H1 (cell line): ENCODE measurements around the gene HECTD4. TPM values are rescaled to one million over a fixed set of nuclear protein-coding genes. Genes with fewer than 3 reads are reported as not detected.

Experiments
- CTCF ChIA-PET: fragments of 300-600 bp; sonication (Branson Sonifier 250); formaldehyde crosslinking; loops from one replicate; lab custom pipeline; 2021; ENCODE audit not compliant: partially characterized antibody; lab: Charles Lee
- POLR2A ChIA-PET: fragments of 300-600 bp; sonication (Branson Sonifier 250); formaldehyde crosslinking; loops from one replicate; lab custom pipeline; 2021; ENCODE audit warnings: inconsistent platforms; ENCODE audit not compliant: partially characterized antibody; lab: Charles Lee
- DNase-seq, 2 experiments: peaks; one replicate each; pipeline versions ENCODE4 v3.0.0 to v3.0.0-alpha.2; 2010 to 2022; ENCODE audit warnings: low spot score in 2 of 2, low read depth in 1 of 2, mixed read lengths in 1 of 2
- FAIRE-seq: peaks from 2 replicates; lab custom pipeline; 2011; peaks lifted over from hg19 to GRCh38; lab: Jason Lieb, UNC
- H2AFZ ChIP-seq: 2 replicates; pipeline ENCODE4 v1.8.1; 2012; ENCODE audit warnings: low read length, inconsistent platforms
- H2AK5ac ChIP-seq: 2 replicates; pipeline ENCODE4 v1.6.1; 2013; ENCODE audit warnings: low read depth, low read length
- H2BK120ac ChIP-seq: replicated peaks from 2 replicates; pipeline ENCODE3; 2013; ENCODE audit warnings: low read depth, low read length, inconsistent platforms
- H2BK12ac ChIP-seq: 2 replicates; pipeline ENCODE4 v1.6.1; 2013; ENCODE audit warnings: low read depth, low read length
- H2BK15ac ChIP-seq: 2 replicates; pipeline ENCODE4 v1.6.1; 2013; ENCODE audit warnings: low read length
- H2BK20ac ChIP-seq: 2 replicates; pipeline ENCODE4 v1.6.1; 2013; ENCODE audit warnings: low read length
- H2BK5ac ChIP-seq: 2 replicates; pipeline ENCODE4 v1.6.1; 2013; ENCODE audit warnings: low read depth, low read length
- H3K14ac ChIP-seq: 2 replicates; pipeline ENCODE4 v1.6.1; 2013; ENCODE audit warnings: inconsistent platforms; ENCODE audit not compliant: insufficient read length
- H3K18ac ChIP-seq: 2 replicates; pipeline ENCODE4 v1.6.1; 2013; ENCODE audit warnings: low read length; ENCODE audit errors: extremely low read depth
- H3K23ac ChIP-seq: 2 replicates; pipeline ENCODE4 v1.6.1; 2013; ENCODE audit warnings: inconsistent platforms; ENCODE audit not compliant: insufficient read length
- H3K23me2 ChIP-seq: 2 replicates; pipeline ENCODE4 v1.6.1; 2013; ENCODE audit warnings: low read depth, low read length
- H3K27ac ChIP-seq: 2 replicates; pipeline ENCODE4 v1.6.1; 2011; ENCODE audit warnings: low read depth, low read length, inconsistent platforms
- H3K27me3 ChIP-seq, 4 experiments: replicated peaks in 1 of 4; 1 replicate in 1 of 4; 2 replicates in 3 of 4; pipeline versions ENCODE4 v1.6.1 to v1.8.1; 2011 to 2013; ENCODE audit warnings: low read length in 3 of 4, mild to moderate bottlenecking in 3 of 4, inconsistent platforms in 2 of 4, mixed read lengths in 2 of 4, moderate library complexity in 1 of 4; ENCODE audit not compliant: control insufficient read depth in 3 of 4, insufficient read depth in 3 of 4; ENCODE audit errors: extremely low read depth in 1 of 4
- H3K36me3 ChIP-seq, 4 experiments: 2 replicates each; pipeline versions ENCODE4 v1.6.1 to v1.8.1; 2011 to 2013; ENCODE audit warnings: mild to moderate bottlenecking in 4 of 4, low read length in 3 of 4, moderate library complexity in 2 of 4, control low read depth in 1 of 4, inconsistent platforms in 1 of 4; ENCODE audit not compliant: insufficient read depth in 4 of 4, control insufficient read depth in 2 of 4
- H3K4ac ChIP-seq: replicated peaks from 2 replicates; pipeline ENCODE3; 2013; ENCODE audit warnings: low read length, low read depth, mixed read lengths, inconsistent platforms; ENCODE audit not compliant: insufficient read length
- H3K4me1 ChIP-seq, 4 experiments: replicated peaks in 1 of 4; 1 replicate in 1 of 4; 2 replicates in 3 of 4; pipeline versions ENCODE4 v1.6.1 to v1.8.1; 2011 to 2013; ENCODE audit warnings: low read length in 3 of 4, inconsistent platforms in 2 of 4, mixed read lengths in 1 of 4; ENCODE audit not compliant: insufficient read depth in 4 of 4, control insufficient read depth in 3 of 4
- H3K4me2 ChIP-seq, 2 experiments: 2 replicates each; pipeline versions ENCODE4 v1.6.1 to v1.8.1; 2011 to 2013; ENCODE audit warnings: low read depth in 2 of 2, low read length in 2 of 2, control low read depth in 1 of 2, inconsistent platforms in 1 of 2, mild to moderate bottlenecking in 1 of 2; ENCODE audit not compliant: insufficient read depth in 1 of 2
- H3K4me3 ChIP-seq, 4 experiments: fragments of 200-600, 300-600 bp in 1 of 4; sonication (generic), shearing (Covaris generic), sonication (Bioruptor Twin) in 1 of 4; 2 replicates each; pipeline versions ENCODE4 v1.5.1 to v1.8.1; 2011 to 2016; ENCODE audit warnings: low read length in 4 of 4, low read depth in 3 of 4, control low read depth in 2 of 4, inconsistent platforms in 2 of 4, mild to moderate bottlenecking in 2 of 4, mixed read lengths in 1 of 4, moderate library complexity in 1 of 4; ENCODE audit not compliant: insufficient read depth in 2 of 4; ENCODE audit errors: extremely low read depth in 1 of 4
- H3K56ac ChIP-seq: replicated peaks from 2 replicates; pipeline ENCODE3; 2013; ENCODE audit warnings: low read depth, mild to moderate bottlenecking, mixed read lengths, low read length, inconsistent platforms; ENCODE audit not compliant: insufficient read length
- H3K79me1 ChIP-seq: 2 replicates; pipeline ENCODE4 v1.6.1; 2013; ENCODE audit warnings: low read depth, low read length, control low read depth
- H3K79me2 ChIP-seq, 2 experiments: 2 replicates each; pipeline versions ENCODE4 v1.6.1 to v1.8.1; 2012 to 2013; ENCODE audit warnings: low read length in 2 of 2, mild to moderate bottlenecking in 2 of 2, inconsistent platforms in 1 of 2; ENCODE audit not compliant: insufficient read depth in 2 of 2, control insufficient read depth in 1 of 2
- H3K9ac ChIP-seq, 4 experiments: replicated peaks in 1 of 4; 1 replicate in 1 of 4; 2 replicates in 3 of 4; pipeline versions ENCODE4 v1.6.1 to v1.8.1; 2011 to 2013; ENCODE audit warnings: low read depth in 3 of 4, low read length in 3 of 4, control low read depth in 2 of 4, mild to moderate bottlenecking in 2 of 4, moderate library complexity in 2 of 4, inconsistent platforms in 1 of 4; ENCODE audit errors: extremely low read depth in 1 of 4
- H3K9me3 ChIP-seq, 2 experiments: 2 replicates each; pipeline versions ENCODE4 v1.6.1 to v1.8.1; 2012 to 2013; ENCODE audit warnings: mild to moderate bottlenecking in 2 of 2, moderate library complexity in 2 of 2, control low read depth in 1 of 2, inconsistent platforms in 1 of 2, low read depth in 1 of 2, low read length in 1 of 2, mixed read lengths in 1 of 2; ENCODE audit not compliant: insufficient read depth in 2 of 2
- H4K20me1 ChIP-seq, 2 experiments: replicated peaks in 1 of 2; 2 replicates each; pipeline versions ENCODE3 to v1.8.1; 2011 to 2013; ENCODE audit warnings: inconsistent platforms in 2 of 2, low read length in 2 of 2, mild to moderate bottlenecking in 1 of 2; ENCODE audit not compliant: insufficient read depth in 2 of 2, control insufficient read depth in 1 of 2
- H4K5ac ChIP-seq: 2 replicates; pipeline ENCODE4 v1.6.1; 2013; ENCODE audit warnings: low read length, low read depth, mixed read lengths, inconsistent platforms; ENCODE audit not compliant: insufficient read length
- H4K8ac ChIP-seq: 2 replicates; pipeline ENCODE4 v1.8.0; 2013; ENCODE audit warnings: mild to moderate bottlenecking, moderate library complexity, low read length, inconsistent platforms; ENCODE audit not compliant: insufficient read depth; ENCODE audit errors: extremely low read depth
- H4K91ac ChIP-seq: replicated peaks from 2 replicates; pipeline ENCODE3; 2013; ENCODE audit warnings: low read length, mixed read lengths, inconsistent platforms; ENCODE audit not compliant: insufficient read length
- BRCA1 ChIP-seq: IDR thresholded peaks from 2 replicates; pipeline ENCODE4 v1.6.1; 2012; ENCODE audit warnings: low read depth, low read length, improper control_type of control experiment
- SIRT6 ChIP-seq: IDR thresholded peaks from one replicate; pipeline ENCODE4 v1.7.1; 2012; ENCODE audit warnings: low read length, inconsistent platforms
- WGBS, 2 experiments: shearing (Covaris generic) in 1 of 2; methylation state at CpG; one replicate each; pipeline versions ENCODE4 v1.1.6 to v1.1.7; 2013 to 2015; ENCODE audit warnings: low lambda C conversion rate in 2 of 2, mixed read lengths in 2 of 2, inconsistent platforms in 1 of 2, low coverage in 1 of 2, missing lambda C conversion rate in 1 of 2; ENCODE audit not compliant: insufficient replicate concordance in 2 of 2, insufficient coverage in 1 of 2, insufficient read length in 1 of 2; ENCODE audit errors: extremely low coverage in 1 of 2, missing lambda C conversion rate in 1 of 2; 5-methylcytosine and 5-hydroxymethylcytosine counted together
- polyA plus RNA-seq, 7 experiments: library from polyadenylated mRNA; depleted of rRNA in 3 of 7; stranded (reverse) in 5 of 7; unstranded in 2 of 7; fragments of >200 nt in 5 of 7; fragments of 200-250 nt in 2 of 7; gene quantifications; 1 replicate in 5 of 7; 2 replicates in 1 of 7; 4 replicates in 1 of 7; pipeline versions ENCODE4 v1.2.1 to v1.2.3, GENCODE V29; 2011 to 2013; ENCODE audit warnings: missing spikeins in 2 of 7, mixed read lengths in 2 of 7
- total RNA-seq: library from RNA; stranded (reverse); fragmentation: NEBNext Ultra II Directional; extraction: Animal tissue kit (Norgen Biotek cat#: 25700); gene quantifications from 2 replicates; pipeline ENCODE4 v1.2.1, GENCODE V29; 2021

The HECTD4 gene
- total and polyA plus RNA-seq, 2 of the 8 experiments (the other 6 are each of a cell fraction or from before 2014, with no cell fraction given) = 6.5 to 33.7 TPM

DNA sequence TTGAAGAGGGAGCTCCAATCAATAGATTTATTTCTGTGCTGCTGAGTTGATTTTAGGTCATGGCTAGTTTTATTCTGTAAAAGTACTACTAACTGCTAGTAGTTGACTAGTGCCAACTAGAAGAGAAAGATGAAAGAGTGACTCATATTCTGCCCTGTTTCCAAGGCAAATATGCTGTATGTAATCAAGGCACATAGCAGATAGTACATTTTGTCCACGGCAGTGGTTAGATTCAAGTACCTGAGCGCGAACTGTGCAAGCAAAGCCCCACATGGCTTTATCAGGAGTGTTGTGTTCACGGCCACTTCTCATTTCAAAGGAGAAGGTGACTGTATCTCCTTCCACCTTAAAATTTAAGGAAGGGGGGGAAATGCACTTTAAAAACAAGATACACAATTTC, 130.0 kb downstream of the HECTD4 start:
- H3K23ac ChIP-seq = no peak overlapping the region
- peaks cover 0 to 5% (median 0%) of the 10 kb centered on the region in 4 experiments; a peak in 2 of 7 replicates for H3K4me1 ChIP-seq
- H2BK120ac ChIP-seq = no peak overlapping the region
- H3K79me1 ChIP-seq = no peaks in the 10 kb centered on the region
- no peaks in the 10 kb centered on the region for H3K23me2 ChIP-seq
- H2BK20ac ChIP-seq = no peak overlapping the region
- no peak overlapping the region for H3K4me2 ChIP-seq
- H3K9ac ChIP-seq = no peak overlapping the region
- H3K36me3 ChIP-seq = peaks cover 0 to 32% (median 5%) of the 10 kb centered on the region in 4 experiments; a peak in 3 of 8 replicates
- H3K14ac ChIP-seq = no peak overlapping the region
- no peak overlapping the region for H4K5ac ChIP-seq
- H3K56ac ChIP-seq = no peak overlapping the region
- H2BK15ac ChIP-seq = no peak overlapping the region
- ChIA-PET CTCF (interaction anchor here (1.6 to 2.5 kb wide), 2 partner anchors 9 to 16 kb away, joined by 3 to 14 read pairs; no protein-coding TSS in a partner anchor), POLR2A (no interaction called here)
- H3K18ac ChIP-seq = no peak overlapping the region
- H4K91ac ChIP-seq = no peak overlapping the region
- H3K27me3 ChIP-seq = no peaks in the 10 kb centered on the region
- no peaks in the 10 kb centered on the region for H3K9me3 ChIP-seq
- H2BK5ac ChIP-seq = no peak overlapping the region
- no peaks in the 10 kb centered on the region for H3K79me2 ChIP-seq
- H2AK5ac ChIP-seq = no peak overlapping the region
- no peak overlapping the region for H3K4me3 ChIP-seq
- H3K27ac ChIP-seq = no peak overlapping the region
- no peak overlapping the region for H4K8ac ChIP-seq
- no peak overlapping the region for H2BK12ac ChIP-seq
- no peak for FAIRE-seq
- DNase-seq = no peak
- H2AFZ ChIP-seq = no peak overlapping the region
- TF ChIP-seq BRCA1 (no peak), SIRT6 (no peak)
- no peak overlapping the region for H3K4ac ChIP-seq
- WGBS, 2 experiments = 99% methylated on average over 4 of the region's 4 CpGs; no CpG with 5 or more reads in 1 of the 2 experiments
- no peaks in the 10 kb centered on the region for H4K20me1 ChIP-seq
